Fibroblast of skin of right biceps (primary cell): ENCODE results near the gene ATG12.
"Not testable (repeated sequence)": the region's sequence is repeated elsewhere in the genome, so short reads cannot be mapped to it uniquely, and the experiment has no call there.

Experiments
- DNase-seq: peaks from one replicate; pipeline ENCODE4 v3.0.0-alpha.2; 2013

ATG12 gene

DNA sequence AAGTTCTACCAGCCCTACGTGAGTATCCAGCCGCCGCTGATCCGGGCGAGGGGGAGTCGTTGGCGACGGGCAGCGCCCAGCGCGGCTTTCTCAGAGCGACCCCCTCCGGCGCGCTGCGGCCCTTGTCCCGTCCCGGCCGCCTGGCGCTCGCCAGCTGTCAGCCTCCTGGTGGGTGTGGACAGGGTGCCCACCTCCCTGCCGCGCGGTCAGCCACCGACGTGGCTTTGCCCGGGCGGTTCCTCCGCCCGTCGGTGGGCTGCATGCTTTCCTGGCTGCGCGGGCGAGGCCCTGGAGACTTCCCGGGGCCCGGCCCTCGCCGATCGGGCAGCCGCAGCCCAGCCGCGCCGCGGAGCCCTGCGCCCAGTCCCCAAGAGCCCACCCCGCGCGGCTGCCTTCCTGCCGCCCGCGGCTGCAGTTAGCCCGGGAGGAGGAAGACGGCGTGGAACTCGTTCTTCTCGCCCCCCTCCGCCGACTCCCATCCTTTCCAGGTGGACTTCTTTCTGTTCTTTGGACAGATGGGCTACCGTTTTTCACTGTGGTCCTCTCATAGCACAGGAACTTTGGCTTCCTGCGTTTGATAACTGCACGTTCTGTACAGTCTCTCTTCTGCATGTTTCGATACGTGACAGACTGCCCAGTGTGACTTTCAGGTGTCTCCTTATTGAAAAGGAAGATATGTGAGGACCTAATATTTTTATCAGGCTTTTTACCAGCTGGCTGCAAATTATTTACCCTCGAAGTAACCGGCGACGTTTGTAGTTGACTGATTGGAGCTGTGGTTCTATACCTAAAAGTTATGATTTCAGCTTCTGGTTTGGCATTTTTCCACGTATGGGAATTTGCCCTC lies 947 bp upstream of the ATG12 start:
- DNase-seq: no peak

DNA sequence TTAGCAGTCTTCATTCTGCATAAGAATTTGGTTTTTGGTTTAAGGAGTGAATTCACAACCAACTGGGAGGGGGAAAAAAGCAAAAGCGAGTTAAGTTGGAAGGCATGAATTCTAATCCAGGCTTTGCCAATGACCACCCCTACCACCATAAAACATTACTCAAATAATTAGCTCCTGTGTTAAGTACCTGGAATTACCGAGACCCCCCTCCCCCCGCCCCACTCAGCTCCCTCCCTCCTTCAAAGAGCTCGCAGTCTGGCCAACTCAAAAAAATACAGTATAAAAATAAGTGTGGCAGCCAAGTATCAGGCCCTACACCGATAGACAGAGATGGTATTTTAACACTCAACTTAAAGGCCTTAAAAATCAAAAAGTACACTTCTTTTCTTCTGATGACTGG lies 492 bp downstream of the ATG12 start:
- DNase-seq: no peak

DNA sequence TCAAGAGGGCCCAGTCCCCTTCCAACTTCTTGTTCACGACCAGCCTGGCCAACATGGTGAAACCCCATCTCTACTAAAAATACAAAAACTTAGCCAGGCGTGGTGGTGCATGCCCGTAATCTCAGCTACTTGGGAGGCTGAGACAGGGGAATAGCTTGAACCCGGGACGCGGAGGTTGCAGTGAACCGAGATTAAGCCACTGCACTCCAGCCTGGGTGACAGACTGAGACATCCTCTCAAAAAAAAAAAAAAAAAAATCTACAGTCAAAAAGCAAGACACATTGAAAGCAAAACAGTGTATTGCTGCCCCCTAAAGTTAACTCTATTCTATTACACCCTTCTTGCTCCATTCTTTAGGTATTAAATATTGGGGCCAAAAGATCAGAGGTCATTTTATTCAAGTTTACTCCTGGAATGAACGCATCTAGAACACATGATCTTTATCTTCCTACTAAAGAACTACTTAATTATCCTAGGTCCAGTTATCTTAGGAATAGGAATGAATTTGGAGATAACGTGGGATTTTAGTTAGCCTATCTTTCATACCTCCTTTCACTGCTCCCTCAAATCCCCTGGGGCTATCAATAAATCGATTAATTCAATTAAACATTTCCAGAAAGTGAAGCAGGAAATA lies 2.4 kb downstream of the ATG12 start:
- DNase-seq: peak; percentile 57

DNA sequence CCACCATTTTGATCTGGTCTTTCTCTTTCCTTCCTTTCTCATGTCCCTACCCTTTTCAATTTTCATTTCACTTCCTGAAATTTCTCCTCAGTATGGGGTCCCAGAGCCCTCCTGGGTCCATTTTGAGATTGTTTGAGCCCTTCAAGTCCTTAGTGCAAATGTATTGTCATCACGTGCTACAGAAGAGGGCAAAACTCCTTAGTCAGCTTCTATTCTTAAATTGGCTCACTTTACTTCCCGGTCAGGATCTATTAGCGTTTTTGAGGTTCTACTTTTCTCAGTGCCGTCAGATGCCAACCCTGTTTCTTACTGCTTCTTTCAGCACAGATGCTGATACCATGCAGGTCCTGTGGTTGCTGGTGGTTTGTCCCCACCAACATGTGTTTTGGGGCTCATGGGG lies 5.9 kb downstream of the ATG12 start:
- no peak for DNase-seq

DNA sequence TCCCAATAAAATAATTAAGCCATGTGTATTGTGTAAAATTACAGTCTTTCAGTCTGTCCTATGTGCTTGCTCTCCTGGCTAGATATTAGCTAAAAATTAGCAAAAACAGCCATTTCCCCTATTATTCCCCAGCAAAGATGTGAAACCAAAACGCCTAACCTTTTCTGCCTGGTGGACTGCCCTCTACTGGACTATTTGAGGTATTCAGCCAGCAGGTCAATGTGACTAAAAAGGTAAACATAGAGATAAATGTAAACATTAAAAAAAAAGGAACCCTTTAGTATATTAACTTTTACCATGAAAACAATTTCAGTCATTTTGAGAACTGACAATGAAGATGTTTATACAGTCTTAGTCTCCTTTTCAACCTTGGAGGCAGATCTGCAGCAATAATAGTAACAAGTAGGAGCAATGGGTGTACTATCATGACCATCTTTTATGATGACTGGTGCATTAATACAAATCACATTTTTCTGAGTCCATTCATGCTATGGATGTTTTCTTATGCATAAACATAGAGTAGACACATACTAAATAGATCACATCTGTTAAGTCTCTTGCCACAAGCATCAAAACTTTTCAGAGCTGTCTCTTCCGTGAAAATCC lies 10.1 kb downstream of the ATG12 start:
- peak; percentile 40 for DNase-seq

DNA sequence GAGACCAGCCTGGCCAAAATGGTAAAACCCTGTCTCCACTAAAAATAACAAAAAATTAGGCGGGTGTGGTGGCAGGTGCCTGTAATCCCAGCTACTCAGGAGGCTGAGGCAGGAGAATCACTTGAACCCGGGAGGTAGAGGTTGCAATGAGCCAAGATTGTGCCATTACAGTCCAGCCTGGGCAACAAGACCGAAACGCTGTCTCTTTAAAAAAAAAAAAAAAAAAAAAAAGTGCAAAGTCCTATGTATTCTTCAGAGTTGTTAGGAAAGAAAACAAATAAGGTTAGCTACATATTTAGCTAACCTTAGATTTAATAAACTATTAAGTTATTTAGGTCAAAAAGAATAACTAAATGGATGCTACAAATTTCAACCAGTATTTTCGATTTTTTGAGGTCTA lies 11.5 kb downstream of the ATG12 start:
- DNase-seq: no peak

DNA sequence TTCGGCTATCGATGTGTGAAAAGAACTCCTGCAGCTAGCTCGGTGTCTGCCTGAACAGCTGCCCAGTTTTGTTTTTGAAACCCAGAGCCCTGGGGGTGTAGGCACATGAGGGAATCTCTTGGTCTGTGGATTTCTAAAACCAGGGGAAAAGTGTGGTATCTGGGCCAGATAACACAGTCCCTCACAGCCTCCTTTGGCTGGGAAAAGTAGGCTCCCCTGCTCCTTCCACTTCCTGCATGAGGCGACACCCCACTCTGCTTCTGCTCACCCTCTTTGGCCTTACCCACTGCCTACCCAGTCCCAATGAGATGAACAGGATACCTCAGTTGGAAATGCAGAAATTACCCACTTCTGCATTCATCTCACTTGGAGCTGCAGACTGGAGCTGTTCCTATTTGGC lies 15.4 kb downstream of the ATG12 start:
- no peak for DNase-seq

DNA sequence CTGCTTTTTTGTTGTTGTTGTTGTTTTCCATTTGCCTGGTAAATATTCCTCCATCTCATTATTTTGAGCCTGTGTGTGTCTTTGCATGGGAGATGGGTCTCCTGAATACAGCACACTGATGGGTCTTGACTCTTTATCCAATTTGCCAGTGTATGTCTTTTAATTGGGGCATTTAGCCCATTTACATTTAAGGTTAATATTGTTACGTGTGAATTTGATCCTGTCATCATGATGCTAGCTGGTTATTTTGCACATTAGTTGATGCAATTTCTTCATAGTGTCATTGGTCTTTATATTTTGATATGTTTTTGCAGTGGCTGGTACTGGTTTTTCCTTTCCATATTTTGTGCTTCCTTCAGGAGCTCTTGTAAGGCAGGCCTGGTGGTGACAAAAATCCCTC lies 16.4 kb downstream of the ATG12 start:
- DNase-seq: not testable (repeated sequence)

DNA sequence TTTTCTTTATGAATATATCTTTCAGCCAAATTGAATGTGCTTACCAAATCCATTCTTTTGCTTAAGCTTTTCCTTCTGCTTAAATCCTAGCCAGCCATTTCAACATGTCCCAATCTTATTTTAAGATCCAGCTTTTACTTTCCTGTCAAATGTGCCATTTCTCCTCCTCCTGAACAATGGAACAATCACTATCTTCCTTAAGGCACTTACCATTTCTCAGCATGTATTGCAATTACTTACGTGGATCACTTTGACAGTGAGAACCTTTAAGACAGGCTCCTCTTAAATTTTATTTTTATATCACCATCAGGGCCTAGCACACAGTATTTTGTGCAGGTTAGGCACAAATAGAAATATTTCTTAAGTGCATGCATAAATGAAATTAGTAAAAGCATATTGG lies 20.5 kb downstream of the ATG12 start:
- DNase-seq: no peak

DNA sequence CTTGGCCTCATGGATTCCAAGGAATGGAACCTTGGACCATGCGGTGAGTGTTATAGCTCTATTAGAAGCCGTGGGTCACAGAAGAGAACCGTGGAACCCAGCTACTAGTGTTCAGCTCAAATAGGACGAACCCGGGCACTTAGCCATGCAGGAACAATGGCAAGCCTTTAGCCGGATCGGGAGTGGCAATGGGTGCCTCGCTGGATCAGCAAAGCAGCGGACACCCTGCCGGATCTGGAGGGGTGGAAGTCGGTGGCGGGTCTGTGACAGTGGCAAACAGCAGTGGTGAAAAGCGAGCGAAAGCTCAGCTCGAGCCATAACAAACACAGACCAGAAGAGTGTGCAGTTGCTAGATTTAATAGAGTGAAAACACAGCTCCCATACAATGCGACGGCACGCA lies 22.5 kb downstream of the ATG12 start:
- DNase-seq: no peak

DNA sequence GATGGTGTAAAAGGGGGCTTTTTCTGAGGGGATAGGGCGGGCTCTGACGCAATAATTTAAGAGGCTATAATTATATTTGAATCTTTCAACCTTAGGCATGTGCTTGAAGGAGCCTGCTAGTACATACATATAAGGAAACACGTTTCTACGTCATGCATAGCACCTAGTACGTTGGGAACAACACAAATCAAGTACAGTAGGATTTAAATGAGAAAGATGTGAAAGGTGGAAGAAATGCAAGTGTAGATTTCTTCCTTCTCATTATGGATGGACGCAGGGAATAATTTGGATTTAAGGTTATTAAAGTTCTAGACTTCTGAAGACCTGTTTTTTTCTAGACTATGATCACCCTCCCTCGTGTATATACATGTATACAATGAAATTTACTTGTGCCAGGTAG lies 24.0 kb downstream of the ATG12 start:
- DNase-seq: no peak

DNA sequence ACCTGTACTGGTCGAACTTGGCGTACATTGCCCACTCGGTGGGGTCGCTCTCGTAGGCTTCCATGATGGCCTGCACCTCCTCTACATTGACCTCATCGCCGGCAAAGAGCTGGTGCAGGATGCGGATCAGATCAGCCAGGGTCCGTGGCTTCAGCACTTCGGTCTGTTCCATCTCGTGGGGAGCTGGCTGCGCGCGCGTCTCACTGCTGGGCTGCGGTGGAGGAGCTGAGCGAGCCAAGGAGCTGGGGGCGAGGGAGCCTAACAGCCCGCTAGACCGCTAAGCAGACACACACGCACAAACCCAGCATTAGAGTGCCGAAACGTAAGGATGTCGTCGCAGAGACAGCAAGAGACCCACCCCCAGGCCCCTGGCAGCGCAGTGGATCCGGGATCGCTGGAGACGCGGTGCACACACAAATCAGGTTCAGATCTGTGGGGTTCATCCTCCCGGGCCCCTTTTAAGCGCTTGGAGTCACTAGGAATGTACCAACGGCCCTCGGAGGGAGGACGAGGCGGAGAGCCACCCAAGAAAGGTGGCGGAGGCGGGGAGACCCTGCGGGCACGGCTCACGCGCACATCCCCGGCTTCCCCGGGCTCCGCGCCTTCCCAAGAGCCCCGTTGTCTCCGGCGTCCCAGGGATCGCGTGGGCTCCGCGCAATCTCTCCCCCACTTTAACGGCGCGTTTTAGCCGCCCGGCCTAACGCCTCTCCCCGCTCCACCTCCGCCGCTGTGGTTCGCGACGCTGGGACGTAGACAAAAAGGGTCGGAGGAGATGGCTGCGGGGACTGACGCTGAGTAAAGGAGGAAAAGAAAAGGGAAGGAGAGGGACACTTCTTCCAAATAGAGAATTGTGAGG lies 24.9 kb downstream of the ATG12 start, which contains the start of gene CDO1:
Gene CDO1 (minus strand): TSS at position 434 of the 856 bp plus-strand sequence. CDS start 262 bp downstream, at position 172.
- peak; percentile 73 for DNase-seq

DNA sequence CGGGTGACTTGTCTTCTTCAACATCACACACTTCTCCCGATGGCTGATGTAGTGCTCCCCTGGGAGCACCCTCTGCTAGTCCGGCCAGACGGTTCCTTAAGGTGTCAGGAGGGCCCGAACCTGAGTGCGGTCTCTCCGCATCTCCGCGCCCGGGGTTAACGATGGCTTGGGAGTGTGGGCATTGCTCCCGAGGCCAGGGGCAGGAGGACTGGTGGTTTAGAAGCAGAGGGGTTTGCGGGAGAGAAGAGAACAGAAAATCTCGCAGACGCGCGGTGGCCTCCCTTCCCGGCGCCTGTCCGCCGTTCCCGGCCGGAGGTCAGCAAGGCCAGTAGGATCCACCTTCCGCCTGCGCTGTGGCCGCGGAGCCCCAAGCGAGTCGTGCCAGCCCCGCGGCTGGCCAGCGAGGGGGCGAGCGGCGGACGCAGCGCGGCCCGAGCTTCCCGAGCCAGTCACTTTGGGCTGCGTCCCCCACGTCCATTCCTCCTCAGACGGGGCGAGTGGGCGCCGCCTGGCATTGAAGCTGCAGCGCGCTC lies 25.6 kb downstream of the ATG12 start:
- no peak for DNase-seq

DNA sequence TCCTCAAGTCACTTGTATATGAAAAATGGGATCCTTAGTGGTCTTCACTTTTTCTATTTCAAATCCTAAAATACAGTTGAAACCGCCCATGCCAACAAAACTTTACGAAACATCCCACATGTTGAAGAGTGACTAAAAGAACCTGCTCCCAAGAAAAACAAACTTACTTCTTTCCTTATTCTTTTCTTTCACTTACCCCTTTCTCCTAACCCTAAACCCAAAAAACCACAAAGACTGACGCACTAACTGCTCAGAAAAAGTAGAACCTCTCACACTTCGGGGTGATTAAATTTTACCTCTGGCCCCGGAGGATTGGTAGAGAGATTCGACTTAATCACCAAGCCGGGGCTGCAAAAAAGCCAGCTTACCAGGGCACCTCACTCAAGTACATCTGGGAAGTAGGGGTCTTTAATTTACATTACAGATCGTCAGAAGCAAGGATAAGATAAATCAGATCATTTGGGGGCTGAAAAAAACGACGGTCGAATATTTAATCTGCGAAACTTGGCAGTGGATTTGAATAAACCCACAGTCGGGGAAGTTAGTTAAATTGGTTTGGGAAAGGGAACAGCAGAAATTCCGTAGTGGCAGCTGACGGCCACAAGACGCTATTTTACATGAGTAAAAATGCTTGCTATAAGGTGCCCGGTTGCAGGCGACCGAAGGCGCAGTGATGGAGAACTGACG lies 26.2 kb downstream of the ATG12 start:
- DNase-seq: peak; percentile 5

DNA sequence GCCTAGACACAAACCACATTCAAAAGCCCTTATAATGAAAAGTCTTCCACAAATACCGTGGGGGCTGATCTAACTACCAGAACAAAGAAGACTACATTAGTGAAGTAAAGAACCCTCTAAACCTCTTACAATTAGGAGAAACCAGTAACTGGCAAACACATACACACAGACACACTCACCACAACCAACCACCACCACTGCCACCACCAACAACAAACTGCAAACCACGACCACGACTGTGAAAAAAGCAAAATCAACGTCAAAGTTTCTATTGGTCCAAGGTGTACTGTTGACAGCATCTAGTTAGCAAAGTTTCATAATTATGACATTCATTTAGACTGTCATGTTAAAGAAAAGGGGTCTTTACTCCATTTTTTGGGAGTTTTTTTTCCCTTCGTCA lies 27.6 kb downstream of the ATG12 start:
- no peak for DNase-seq

DNA sequence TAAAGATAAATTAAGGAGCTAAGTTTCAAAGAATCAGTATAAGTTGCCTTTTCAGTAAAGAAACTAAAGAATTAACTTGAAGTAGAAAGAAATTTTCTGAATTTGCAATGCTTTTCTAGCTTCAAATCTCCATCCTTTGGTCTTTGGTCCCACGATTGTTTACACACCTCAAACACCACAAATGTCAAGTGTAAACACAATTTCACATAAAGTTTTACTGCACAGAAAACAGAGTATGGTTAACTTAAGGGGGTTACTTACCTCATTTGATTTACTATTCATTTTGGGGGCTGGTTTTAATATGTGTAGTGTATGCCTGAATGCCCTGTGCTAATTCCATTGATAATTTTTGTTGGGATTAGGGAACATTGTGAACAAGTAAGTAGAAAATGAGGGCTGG lies 29.0 kb downstream of the ATG12 start:
- DNase-seq: no peak

DNA sequence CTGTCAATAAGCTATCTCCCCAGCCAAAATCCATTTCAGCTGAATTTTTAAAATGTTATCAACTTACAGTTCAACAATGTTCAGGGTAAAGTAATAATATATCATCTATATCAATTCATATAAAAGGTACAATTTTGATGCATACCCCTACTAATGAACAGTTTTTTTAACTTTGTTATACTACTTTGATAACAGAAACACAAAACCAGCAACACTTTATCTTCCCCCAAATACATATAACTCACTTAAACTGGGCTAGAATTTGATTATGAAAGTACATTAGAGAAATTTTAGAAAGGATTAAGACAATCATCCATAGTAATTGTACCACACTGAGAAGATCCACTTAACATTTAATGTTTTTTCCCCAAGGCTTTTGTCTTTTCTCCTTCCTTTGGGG lies 30.0 kb downstream of the ATG12 start:
- no peak for DNase-seq

DNA sequence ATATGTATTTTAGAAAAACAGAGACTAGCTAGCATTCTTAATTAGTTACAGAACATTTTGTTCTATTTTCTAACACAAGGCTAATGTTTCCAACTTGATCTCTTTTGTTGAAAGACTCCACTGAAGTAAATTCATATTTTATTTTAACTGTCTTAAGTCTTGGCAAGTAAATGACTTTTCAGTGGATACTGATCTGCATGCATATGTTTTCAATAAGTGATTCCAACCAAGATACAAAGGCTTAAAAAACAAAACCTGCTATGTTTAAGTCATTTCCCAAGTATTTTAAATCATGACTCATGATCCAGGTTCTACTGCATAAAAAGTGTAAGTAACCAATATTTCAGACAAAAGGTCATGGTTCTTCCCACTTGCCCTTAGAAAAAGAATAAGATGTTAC lies 30.6 kb downstream of the ATG12 start:
- peak; percentile 82 for DNase-seq

DNA sequence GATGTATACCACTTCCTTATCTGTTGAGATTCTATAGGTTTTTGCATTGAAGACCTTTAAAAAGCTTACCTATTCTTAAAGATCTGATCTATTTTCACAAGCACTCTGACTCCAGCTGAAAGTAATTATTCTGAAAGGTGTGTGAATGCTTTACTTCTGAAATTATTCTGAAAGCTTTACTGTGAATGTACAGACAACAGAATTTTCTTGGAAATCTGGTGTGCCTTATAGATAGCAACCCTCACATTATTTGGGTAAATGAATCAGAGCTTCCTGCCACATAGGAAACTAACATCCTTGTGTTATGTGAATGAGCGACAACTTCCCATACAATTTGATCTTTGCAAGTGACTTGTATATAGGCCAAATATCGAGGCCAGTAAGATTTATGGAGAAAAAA lies 31.4 kb downstream of the ATG12 start:
- DNase-seq: no peak

DNA sequence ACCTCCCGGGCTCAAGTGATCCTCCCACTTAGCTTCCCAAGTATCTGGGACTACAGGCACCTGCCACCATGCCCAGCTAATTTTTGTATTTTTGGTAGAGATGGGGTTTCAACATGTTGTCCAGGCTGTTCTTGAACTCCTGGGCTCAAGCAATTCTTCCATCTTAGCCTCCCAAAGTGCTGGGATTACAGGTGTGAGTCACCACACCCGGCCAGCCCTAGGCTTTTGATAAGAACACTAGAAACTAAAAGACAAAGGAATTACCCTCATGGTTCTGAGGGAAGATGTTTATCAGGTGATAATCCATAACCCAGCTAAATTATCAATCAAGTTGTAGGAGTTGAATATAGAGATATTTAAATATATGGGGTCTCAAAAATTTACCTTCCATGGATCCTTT lies 33.3 kb downstream of the ATG12 start:
- not testable (repeated sequence) for DNase-seq

DNA sequence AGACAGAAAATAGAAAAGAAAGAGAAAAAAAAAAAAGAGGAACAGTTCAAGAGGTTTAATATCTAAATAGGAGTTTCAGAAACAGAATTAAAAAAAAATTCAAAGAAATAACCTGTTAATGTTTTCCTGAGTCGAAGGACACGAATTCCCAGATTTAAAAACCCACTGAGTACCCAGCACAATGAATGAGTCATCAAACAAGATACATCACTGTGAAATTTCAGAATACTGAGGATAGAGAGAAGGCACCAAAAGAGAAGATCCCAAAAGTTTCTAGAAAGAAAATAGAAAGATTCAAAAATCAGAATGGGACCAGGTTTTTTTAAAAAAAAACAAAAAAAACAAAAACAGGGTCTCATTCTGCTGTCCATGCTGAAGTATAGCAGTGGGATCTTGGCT lies 33.7 kb downstream of the ATG12 start:
- DNase-seq: no peak

DNA sequence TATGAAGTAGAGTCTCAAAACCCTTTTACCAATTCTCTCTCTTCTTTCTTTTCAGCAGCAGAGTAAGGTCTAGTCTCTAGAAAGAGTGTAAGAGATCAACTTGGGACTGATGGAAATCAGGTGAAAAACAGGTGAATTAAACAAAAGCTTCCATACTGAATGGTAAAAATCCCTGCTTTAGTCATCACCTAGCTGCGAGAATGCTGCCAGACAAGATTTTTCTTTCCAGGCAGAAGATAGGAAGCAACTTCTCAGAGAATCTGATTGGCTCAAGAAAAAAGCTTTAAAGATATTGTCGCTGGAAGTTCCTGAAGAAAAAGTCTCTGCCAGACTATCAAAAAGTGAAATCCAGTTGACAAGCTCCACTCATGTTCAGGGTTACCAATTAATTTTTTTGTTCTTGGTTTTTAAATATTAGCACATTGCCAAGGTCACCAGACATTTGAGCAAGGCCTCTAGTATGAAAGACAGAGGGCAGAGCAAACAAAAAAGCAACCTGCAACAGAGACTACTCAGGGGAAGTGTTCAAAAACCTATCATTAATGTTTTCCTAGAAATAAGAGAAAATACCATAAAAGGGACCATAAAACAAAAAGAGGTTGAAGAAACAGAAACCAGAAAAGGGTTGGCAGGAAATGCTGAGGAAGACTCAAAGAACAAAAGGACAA lies 34.2 kb downstream of the ATG12 start:
- DNase-seq: no peak
